H1 (cell line): Measurements from ENCODE around the gene LIG4.

Experiments
- CREB1 ChIP-seq: IDR thresholded peaks from 2 replicates; pipeline ENCODE4 v1.6.1; 2012; ENCODE audit warnings: inconsistent platforms
- CTCF ChIP-seq, 3 experiments: IDR thresholded peaks; 1 replicate in 2 of 3; 2 replicates in 1 of 3; pipeline versions ENCODE4 v1.5.1 to v1.6.1; 2011; ENCODE audit warnings: low read length in 3 of 3, mild to moderate bottlenecking in 3 of 3, inconsistent platforms in 2 of 3, low read depth in 1 of 3, moderate library complexity in 1 of 3; ENCODE audit not compliant: insufficient read depth in 1 of 3; ENCODE audit errors: control extremely low read depth in 1 of 3
- GABPA ChIP-seq: IDR thresholded peaks from 2 replicates; pipeline ENCODE4 v1.6.1; 2011; ENCODE audit warnings: mild to moderate bottlenecking, low read length, moderate library complexity, borderline replicate concordance; ENCODE audit not compliant: insufficient read depth
- POLR2A ChIP-seq, 2 experiments: IDR thresholded peaks; 1 replicate in 1 of 2; 2 replicates in 1 of 2; pipeline ENCODE4 v1.6.1; 2011; ENCODE audit warnings: low read depth in 2 of 2, low read length in 2 of 2, mild to moderate bottlenecking in 2 of 2; ENCODE audit errors: control extremely low read depth in 1 of 2
- TAF1 ChIP-seq: IDR thresholded peaks from 2 replicates; pipeline ENCODE4 v1.6.1; 2011; ENCODE audit warnings: mild to moderate bottlenecking, low read depth, low read length
- ZNF274 ChIP-seq: IDR thresholded peaks from 2 replicates; pipeline ENCODE4 v1.7.0; 2012; ENCODE audit warnings: low read length, borderline replicate concordance; ENCODE audit errors: extremely low read depth

GRCh38 chr13:108168929-108169328, 46.4 kb downstream of the LIG4 start:
- TF ChIP-seq TAF1, result no peak
- no peak for TF ChIP-seq CTCF (IDR thresholded peaks at IDR 0.05; ENCODE audit: control extremely low read depth in 1 of 3, insufficient read depth in 1 of 3, low read depth in 1 of 3, low read length in 3 of 3)
- TF ChIP-seq ZNF274, result no peak
- no peak for TF ChIP-seq GABPA
- no peak for TF ChIP-seq CREB1
- no peak for TF ChIP-seq POLR2A (IDR thresholded peaks at IDR 0.05; ENCODE audit: control extremely low read depth in 1 of 2, low read depth in 2 of 2, low read length in 2 of 2)
